ENCODE results near the gene CEP112.

CEP112 gene

GRCh38 chr17:65885541-65886312 is 306.2 kb downstream of the CEP112 start:
- Mint-ChIP-seq H3K9me3 (no peaks in the 10 kb centered on the region), H3K36me3 (ENCODE audit: low read depth) (no peaks in the 10 kb centered on the region), H3K27ac (no peak overlapping the region), H3K27me3 (ENCODE audit: low read depth) (no peaks in the 10 kb centered on the region), H3K4me1 (peaks cover 3% of the 10 kb centered on the region), H3K4me3 (no peak overlapping the region)
- TF ChIP-seq CTCF (IDR thresholded peaks at IDR 0.05; ENCODE audit: unreplicated experiment in 3 of 3) = no peak

DNA sequence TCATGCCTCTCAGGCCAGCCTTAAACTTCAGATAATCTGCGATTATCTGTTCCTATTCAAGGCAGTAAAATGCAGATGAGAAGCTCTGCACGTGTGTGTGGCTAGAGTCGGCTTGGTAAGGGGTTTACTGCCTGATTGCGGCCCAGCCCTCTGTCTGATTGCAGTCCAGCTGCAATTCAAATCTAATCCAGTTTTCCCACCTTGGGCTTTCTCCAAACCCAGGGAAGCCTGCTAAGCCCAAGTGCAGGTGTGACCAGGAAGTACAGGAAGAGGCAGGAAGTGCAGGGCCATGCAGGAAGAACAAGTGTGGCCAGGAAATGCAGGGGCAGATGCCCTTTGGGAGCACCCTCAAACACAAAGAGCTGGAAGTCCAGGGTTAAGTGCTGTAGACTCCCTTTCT is 314.9 kb downstream of the CEP112 start:
- no peak overlapping the region for H3K27ac Mint-ChIP-seq
- H3K27me3 Mint-ChIP-seq (ENCODE audit: low read depth) = no peaks in the 10 kb centered on the region
- H3K4me1 Mint-ChIP-seq = no peaks in the 10 kb centered on the region
- TF ChIP-seq CTCF (IDR thresholded peaks at IDR 0.05; ENCODE audit: unreplicated experiment in 3 of 3) = no peak
- H3K4me3 Mint-ChIP-seq = no peak overlapping the region
- peaks cover 16% of the 10 kb centered on the region for H3K36me3 Mint-ChIP-seq (ENCODE audit: low read depth)
- peaks cover 9% of the 10 kb centered on the region for H3K9me3 Mint-ChIP-seq

DNA sequence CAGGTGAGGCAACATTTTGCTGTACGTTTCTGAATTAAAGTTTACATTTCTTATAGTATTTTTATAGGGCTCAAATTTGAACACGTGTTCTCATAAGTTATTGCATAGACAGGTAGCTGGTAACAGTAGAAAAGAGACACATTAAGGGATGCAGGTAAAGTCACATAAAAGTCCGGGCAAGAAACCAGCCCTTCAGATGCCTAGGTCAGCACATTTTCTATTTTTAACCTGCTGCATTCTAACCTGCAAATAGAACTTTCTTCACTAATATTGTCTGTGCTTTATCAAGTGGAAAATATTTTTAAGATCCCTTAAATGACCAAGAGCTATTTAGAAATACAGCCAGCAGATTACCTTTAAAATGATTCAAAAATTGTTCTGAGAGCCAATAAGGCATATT is 323.1 kb downstream of the CEP112 start:
- TF ChIP-seq CTCF (IDR thresholded peaks at IDR 0.05; ENCODE audit: unreplicated experiment in 3 of 3) = no peak
- Mint-ChIP-seq H3K27ac (no peak overlapping the region), H3K4me1 (no peaks in the 10 kb centered on the region), H3K9me3 (no peaks in the 10 kb centered on the region), H3K36me3 (ENCODE audit: low read depth) (peaks cover 11% of the 10 kb centered on the region), H3K27me3 (ENCODE audit: low read depth) (no peaks in the 10 kb centered on the region), H3K4me3 (no peak overlapping the region)

DNA sequence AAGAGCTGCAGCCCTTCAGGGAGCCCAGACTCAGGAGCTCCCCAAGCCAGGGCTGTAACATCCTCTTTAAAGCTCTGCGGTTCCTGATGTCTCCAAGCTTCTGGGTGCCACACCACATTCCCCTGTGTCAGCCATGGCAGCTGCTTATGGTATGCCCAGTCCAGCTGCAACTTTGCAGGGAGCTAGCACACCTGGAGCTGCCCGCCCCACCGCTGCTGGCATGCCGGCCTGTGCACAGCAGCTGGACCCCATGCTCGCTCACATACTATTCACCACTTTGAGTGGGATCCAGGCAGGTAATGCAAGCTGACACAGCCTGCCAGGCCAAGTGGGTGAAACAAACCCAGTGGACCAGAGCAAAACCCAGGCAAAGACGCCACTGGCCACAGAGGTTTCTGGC is 324.9 kb downstream of the CEP112 start:
- H3K27ac Mint-ChIP-seq = no peak overlapping the region
- H3K4me3 Mint-ChIP-seq = no peak overlapping the region
- TF ChIP-seq CTCF (IDR thresholded peaks at IDR 0.05; ENCODE audit: unreplicated experiment in 3 of 3) = no peak
- H3K27me3 Mint-ChIP-seq (ENCODE audit: low read depth) = no peaks in the 10 kb centered on the region
- no peaks in the 10 kb centered on the region for H3K4me1 Mint-ChIP-seq
- peaks cover 11% of the 10 kb centered on the region for H3K36me3 Mint-ChIP-seq (ENCODE audit: low read depth)
- no peaks in the 10 kb centered on the region for H3K9me3 Mint-ChIP-seq

- no peak overlapping the region for H3K4me3 Mint-ChIP-seq
- H3K27me3 Mint-ChIP-seq (ENCODE audit: low read depth) = no peaks in the 10 kb centered on the region
- no peak overlapping the region for H3K27ac Mint-ChIP-seq
- no peak for TF ChIP-seq CTCF (IDR thresholded peaks at IDR 0.05; ENCODE audit: unreplicated experiment in 3 of 3)
- no peaks in the 10 kb centered on the region for H3K9me3 Mint-ChIP-seq
- peaks cover 11% of the 10 kb centered on the region for H3K36me3 Mint-ChIP-seq (ENCODE audit: low read depth)
- H3K4me1 Mint-ChIP-seq = no peaks in the 10 kb centered on the region
Observed at GRCh38 chr17:65865715-65866425, 326.1 kb downstream of the CEP112 start.
